22Rv1 (cell line): ENCODE measurements around the gene NIN.

Source experiments
- H3K27ac ChIP-seq: fragments of 450-650 bp; 2 replicates; pipeline ENCODE4 v1.5.1; 2017
- CTCF ChIP-seq: fragments of 450-650 bp; IDR thresholded peaks from 2 replicates; pipeline ENCODE4 v1.5.1; 2017; ENCODE audit warnings: mild to moderate bottlenecking
- ZFX ChIP-seq: fragments of 450-650 bp; IDR thresholded peaks from 2 replicates; pipeline ENCODE4 v1.6.1; 2017; ENCODE audit warnings: antibody characterized with exemption, borderline replicate concordance

NIN gene

GRCh38 chr14:50795909-50796308 lies 35.1 kb downstream of the NIN start:
- no peak overlapping the region for H3K27ac ChIP-seq

GRCh38 chr14:50795142-50795541 lies 35.8 kb downstream of the NIN start:
- no peak for TF ChIP-seq ZFX
- H3K27ac ChIP-seq, result no peak overlapping the region

More at GRCh38 chr14:50795909-50796308, 35.1 kb downstream of the NIN start:
- TF ChIP-seq CTCF (no peak), ZFX (no peak)

- TF ChIP-seq CTCF, result no peak
- no peak for TF ChIP-seq ZFX
Observed at GRCh38 chr14:50794068-50794645, 36.8 kb downstream of the NIN start.

GRCh38 chr14:50792634-50793068 lies 38.3 kb downstream of the NIN start:
- TF ChIP-seq ZFX (no peak), CTCF (no peak)
- no peak overlapping the region for H3K27ac ChIP-seq

More at GRCh38 chr14:50794068-50794645, 36.8 kb downstream of the NIN start:
- no peak overlapping the region for H3K27ac ChIP-seq

- TF ChIP-seq ZFX (no peak), CTCF (no peak)
- no peak overlapping the region for H3K27ac ChIP-seq
Observed at GRCh38 chr14:50792051-50792477, 38.9 kb downstream of the NIN start.

GRCh38 chr14:50791201-50791600 lies 39.8 kb downstream of the NIN start:
- no peak overlapping the region for H3K27ac ChIP-seq
- TF ChIP-seq CTCF, result no peak
- TF ChIP-seq ZFX, result no peak

- TF ChIP-seq ZFX (no peak), CTCF (no peak)
- H3K27ac ChIP-seq, result no peak overlapping the region
Observed at GRCh38 chr14:50790589-50790988, 40.4 kb downstream of the NIN start.
